ENCODE measurements around the gene DOK6.

GRCh38 chr18:69353023-69353422 is 47.7 kb upstream of the DOK6 start:
- no peak for TF ChIP-seq CTCF (conservative IDR thresholded peaks at IDR 0.05)
- TF ChIP-seq ZFX (IDR thresholded peaks at IDR 0.05): no peak
